GM12891 (cell line): Measurements from ENCODE around the gene GPR161.

Experiments
- PAX5 ChIP-seq: IDR thresholded peaks from 2 replicates; pipeline ENCODE4 v1.6.1; 2011; ENCODE audit warnings: low read length, moderate library complexity, mild to moderate bottlenecking; ENCODE audit not compliant: insufficient read depth, severe bottlenecking
- POLR2A ChIP-seq: IDR thresholded peaks from 2 replicates; pipeline ENCODE4 v1.6.1; 2011; ENCODE audit warnings: low read depth, low read length, control low read depth
- POLR2AphosphoS5 ChIP-seq: IDR thresholded peaks from 2 replicates; pipeline ENCODE4 v1.6.1; 2011; ENCODE audit warnings: low read depth, low read length, control low read depth
- SPI1 ChIP-seq: IDR thresholded peaks from 2 replicates; pipeline ENCODE4 v1.6.1; 2011; ENCODE audit warnings: low read depth, low read length, control low read depth

- TF ChIP-seq SPI1 (no peak), POLR2AphosphoS5 (no peak), POLR2A (no peak), PAX5 (no peak)
These were observed 22.5 kb upstream of the GPR161 start for GRCh38 chr1:168159251-168159650.
